Measurements from ENCODE around the gene RPS8.

RPS8 gene

GRCh38 chr1:44775078-44775929, at the start of gene RPS8:
Gene RPS8 (plus strand): TSS chr1:44775540. CDS start chr1:44775597, 57 bp downstream.
- TF ChIP-seq CTCF (IDR thresholded peaks at IDR 0.05; ENCODE audit: low read depth, low read length): no peak
- peak within 1 kb of the TSS; percentile 93 for H3K4me3 ChIP-seq (ENCODE audit: low read depth, low read length)

- H3K4me3 ChIP-seq (ENCODE audit: low read depth, low read length): 0 out of 2 replicates have a peak within 1 kb of the TSS, but pooled peaks have one; percentile 0
Measured at GRCh38 chr1:44730741-44731512, 44.4 kb upstream of the RPS8 start, which contains the start of gene RNU5D-1. Gene RNU5D-1 (minus strand): TSS chr1:44731170.

GRCh38 chr1:44733365-44733764, 42.0 kb upstream of the RPS8 start:
- H3K4me3 ChIP-seq (ENCODE audit: low read depth, low read length): no peak overlapping the region
- TF ChIP-seq CTCF (IDR thresholded peaks at IDR 0.05; ENCODE audit: low read depth, low read length): no peak

More at GRCh38 chr1:44730741-44731512, 44.4 kb upstream of the RPS8 start, which contains the start of gene RNU5D-1:
- peak; percentile 81 for TF ChIP-seq CTCF (IDR thresholded peaks at IDR 0.05; ENCODE audit: low read depth, low read length)

GRCh38 chr1:44733784-44734183, 41.6 kb upstream of the RPS8 start:
- H3K4me3 ChIP-seq (ENCODE audit: low read depth, low read length): no peak overlapping the region

GRCh38 chr1:44735992-44736391, 39.3 kb upstream of the RPS8 start:
- TF ChIP-seq CTCF (IDR thresholded peaks at IDR 0.05; ENCODE audit: low read depth, low read length): no peak
- H3K4me3 ChIP-seq (ENCODE audit: low read depth, low read length): no peak overlapping the region

More at GRCh38 chr1:44733784-44734183, 41.6 kb upstream of the RPS8 start:
- TF ChIP-seq CTCF (IDR thresholded peaks at IDR 0.05; ENCODE audit: low read depth, low read length): no peak

GRCh38 chr1:44738953-44739306, 36.4 kb upstream of the RPS8 start:
- peak overlapping the region; percentile 78 for H3K4me3 ChIP-seq (ENCODE audit: low read depth, low read length)

GRCh38 chr1:44739307-44740178, 35.8 kb upstream of the RPS8 start, which contains the start of gene KIF2C:
Gene KIF2C (plus strand): TSS chr1:44739837. CDS start chr1:44739933, 96 bp downstream.
- TF ChIP-seq CTCF (IDR thresholded peaks at IDR 0.05; ENCODE audit: low read depth, low read length): no peak
- peak within 1 kb of the TSS; percentile 78 for H3K4me3 ChIP-seq (ENCODE audit: low read depth, low read length)

Data from WI38 (cell line).